ENCODE results near the gene SEMA3F.

SEMA3F gene

GRCh38 chr3:50134367-50134766, 20.8 kb upstream of the SEMA3F start:
- Histone ChIP-seq H3K4me1 (ENCODE audit: control insufficient read depth in 1 of 2, insufficient read depth in 2 of 2, low read length in 2 of 2) (peaks cover 0 to 3% of the 10 kb centered on the region in 2 donors), H3K36me3 (ENCODE audit: control insufficient read depth in 1 of 2, insufficient read depth in 2 of 2, low read length in 2 of 2) (no peaks in the 10 kb centered on the region), H3K9me3 (ENCODE audit: control insufficient read depth in 1 of 2, low read length in 2 of 2) (no peaks in the 10 kb centered on the region), H3K27ac (ENCODE audit: low read length) (no peak overlapping the region), H3K4me3 (ENCODE audit: low read depth in 1 of 2, low read length in 2 of 2) (no peak overlapping the region), H3K27me3 (ENCODE audit: low read depth, low read length) (no peaks in the 10 kb centered on the region)

DNA sequence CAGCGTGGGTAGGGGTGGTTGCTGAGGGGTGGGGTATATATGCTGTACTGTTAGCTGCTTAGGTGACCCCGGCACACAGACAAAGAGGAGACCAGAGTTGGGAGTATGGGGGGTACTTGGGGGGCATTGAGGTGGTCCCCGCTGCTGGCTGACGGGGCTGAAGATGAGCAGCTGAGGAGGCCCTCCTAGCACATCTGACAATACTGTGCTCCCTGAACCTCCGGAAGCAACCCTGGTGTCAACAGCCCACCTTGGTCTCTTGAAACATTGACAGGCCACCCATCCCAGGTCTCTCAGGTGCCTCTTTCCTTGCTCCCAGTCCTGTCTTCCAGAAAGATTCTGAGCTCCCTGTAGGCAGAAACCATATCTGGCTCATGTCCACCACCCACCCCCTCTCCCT, 19.2 kb upstream of the SEMA3F start:
- H3K4me1 ChIP-seq (ENCODE audit: control insufficient read depth in 1 of 2, insufficient read depth in 2 of 2, low read length in 2 of 2): peaks cover 0 to 3% of the 10 kb centered on the region in 2 donors
- H3K27ac ChIP-seq (ENCODE audit: low read length): no peak overlapping the region
- no peak overlapping the region for H3K4me3 ChIP-seq (ENCODE audit: low read depth in 1 of 2, low read length in 2 of 2)
- H3K27me3 ChIP-seq (ENCODE audit: low read depth, low read length): no peaks in the 10 kb centered on the region
- H3K36me3 ChIP-seq (ENCODE audit: control insufficient read depth in 1 of 2, insufficient read depth in 2 of 2, low read length in 2 of 2): no peaks in the 10 kb centered on the region
- H3K9me3 ChIP-seq (ENCODE audit: control insufficient read depth in 1 of 2, low read length in 2 of 2): no peaks in the 10 kb centered on the region

DNA sequence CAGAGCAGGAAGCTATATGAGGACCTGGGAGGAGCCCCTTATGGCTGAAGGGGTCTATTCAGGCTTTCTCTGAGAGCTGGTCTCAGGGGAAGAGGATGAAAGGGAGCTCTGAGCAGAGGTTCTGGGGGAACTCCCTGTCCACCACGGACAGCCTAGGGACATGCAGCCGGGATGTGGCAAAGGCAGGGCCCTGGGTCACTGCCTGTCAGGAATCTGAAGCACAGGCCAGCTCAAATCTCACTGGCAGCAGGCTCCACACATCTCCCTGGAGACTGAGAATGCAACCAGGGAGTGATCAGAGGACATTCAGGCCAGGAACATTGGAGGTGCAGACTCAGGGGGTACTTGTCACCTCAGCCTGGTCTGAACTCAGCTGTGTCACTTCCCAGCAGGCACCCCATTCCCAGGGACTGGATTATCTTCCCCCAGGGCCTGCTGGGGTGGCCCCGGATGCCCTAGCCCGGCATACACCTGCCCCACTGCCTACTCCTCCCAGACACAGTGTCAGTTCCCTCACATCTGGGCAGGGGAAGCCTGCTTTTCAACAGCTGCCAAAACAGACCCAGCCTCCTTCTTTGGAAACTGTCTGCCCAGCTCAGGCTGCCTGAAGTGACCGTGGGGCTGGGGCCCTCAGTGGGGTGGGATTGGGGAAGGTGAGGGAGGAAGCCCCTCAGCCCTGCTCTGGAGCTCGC, 18.3 kb upstream of the SEMA3F start:
- no peaks in the 10 kb centered on the region for H3K36me3 ChIP-seq (ENCODE audit: control insufficient read depth in 1 of 2, insufficient read depth in 2 of 2, low read length in 2 of 2)
- H3K9me3 ChIP-seq (ENCODE audit: control insufficient read depth in 1 of 2, low read length in 2 of 2): no peaks in the 10 kb centered on the region
- no peak overlapping the region for H3K27ac ChIP-seq (ENCODE audit: low read length)
- no peak overlapping the region for H3K4me3 ChIP-seq (ENCODE audit: low read depth in 1 of 2, low read length in 2 of 2)
- H3K27me3 ChIP-seq (ENCODE audit: low read depth, low read length): no peaks in the 10 kb centered on the region
- H3K4me1 ChIP-seq (ENCODE audit: control insufficient read depth in 1 of 2, insufficient read depth in 2 of 2, low read length in 2 of 2): peaks cover 0 to 3% of the 10 kb centered on the region in 2 donors

- Histone ChIP-seq H3K4me3 (ENCODE audit: low read depth in 1 of 2, low read length in 2 of 2) (no peak overlapping the region), H3K27ac (ENCODE audit: low read length) (no peak overlapping the region), H3K9me3 (ENCODE audit: control insufficient read depth in 1 of 2, low read length in 2 of 2) (no peaks in the 10 kb centered on the region)
These were observed 17.6 kb upstream of the SEMA3F start for GRCh38 chr3:50137531-50137930.

DNA sequence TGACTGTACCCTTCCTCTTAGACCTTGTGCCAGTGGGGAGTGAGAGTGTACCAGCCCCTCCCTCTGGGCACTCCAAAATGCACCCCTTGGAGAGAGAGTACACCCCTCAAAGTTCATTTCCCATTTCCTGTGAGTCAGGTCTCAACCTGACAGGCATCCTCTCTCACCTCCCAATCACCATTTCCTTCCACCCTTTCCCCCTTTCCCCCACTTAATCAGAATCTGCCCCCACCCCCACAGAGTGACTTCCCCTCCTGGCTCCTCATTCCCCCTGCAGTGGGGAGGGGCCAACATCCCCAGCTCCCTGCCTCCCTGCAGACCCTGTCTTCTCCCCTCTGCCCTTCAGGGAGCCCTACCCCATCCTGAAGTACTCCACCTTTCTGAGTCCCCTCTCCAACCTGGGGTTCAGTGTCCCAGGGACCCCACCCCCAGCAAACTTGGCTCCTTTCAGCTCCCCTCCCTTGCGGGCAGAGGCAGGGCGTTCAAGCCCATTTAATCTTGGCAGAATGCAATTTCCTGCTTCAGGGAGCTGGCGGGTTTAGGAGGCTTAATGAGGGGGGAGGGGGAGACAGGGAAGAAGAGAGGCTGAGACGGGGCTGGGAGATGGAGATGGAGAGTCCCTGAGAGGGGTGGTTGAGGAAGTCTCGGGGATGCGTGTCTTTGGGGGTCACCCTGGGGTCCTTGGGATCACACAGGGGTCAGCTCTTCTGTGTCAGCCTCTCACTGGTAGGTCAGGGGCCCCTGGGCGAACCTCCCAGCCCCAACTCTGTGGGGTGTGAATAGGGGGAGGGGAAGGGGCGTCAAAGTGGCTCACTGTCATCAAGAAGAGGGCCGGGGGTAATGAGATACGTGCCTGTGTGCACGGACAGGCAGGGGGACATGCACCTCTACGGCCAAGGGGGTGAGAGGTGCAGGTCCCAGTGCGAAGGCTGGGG, 16.6 kb upstream of the SEMA3F start:
- Histone ChIP-seq H3K27ac (ENCODE audit: low read length) (no peak overlapping the region), H3K9me3 (ENCODE audit: control insufficient read depth in 1 of 2, low read length in 2 of 2) (no peaks in the 10 kb centered on the region), H3K27me3 (ENCODE audit: low read depth, low read length) (no peaks in the 10 kb centered on the region), H3K4me3 (ENCODE audit: low read depth in 1 of 2, low read length in 2 of 2) (no peak overlapping the region), H3K4me1 (ENCODE audit: control insufficient read depth in 1 of 2, insufficient read depth in 2 of 2, low read length in 2 of 2) (peaks cover 0 to 3% of the 10 kb centered on the region in 2 donors), H3K36me3 (ENCODE audit: control insufficient read depth in 1 of 2, insufficient read depth in 2 of 2, low read length in 2 of 2) (no peaks in the 10 kb centered on the region)

More at GRCh38 chr3:50137531-50137930, 17.6 kb upstream of the SEMA3F start:
- Histone ChIP-seq H3K27me3 (ENCODE audit: low read depth, low read length) (no peaks in the 10 kb centered on the region), H3K36me3 (ENCODE audit: control insufficient read depth in 1 of 2, insufficient read depth in 2 of 2, low read length in 2 of 2) (no peaks in the 10 kb centered on the region), H3K4me1 (ENCODE audit: control insufficient read depth in 1 of 2, insufficient read depth in 2 of 2, low read length in 2 of 2) (peaks cover 0 to 3% of the 10 kb centered on the region in 2 donors)

DNA sequence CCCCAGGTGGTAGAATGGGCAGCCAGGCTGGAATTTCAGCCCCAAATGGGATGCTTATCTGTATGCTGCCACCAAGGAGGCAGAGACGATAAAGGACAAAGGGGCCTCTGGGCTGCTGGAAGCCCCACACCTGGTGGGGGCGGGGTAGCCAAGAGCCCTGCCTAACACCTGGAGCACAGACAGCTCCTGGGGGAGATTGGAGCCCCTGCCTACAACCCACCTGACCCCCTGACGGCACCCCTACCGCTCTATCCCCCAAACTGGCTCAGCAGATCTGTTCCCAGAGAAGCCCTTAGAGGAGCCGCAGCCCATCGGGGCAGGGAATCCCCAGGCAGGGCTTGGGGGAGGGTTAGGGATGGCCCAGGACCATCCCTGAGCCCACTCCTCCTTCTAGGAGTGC, 15.8 kb upstream of the SEMA3F start:
- H3K27ac ChIP-seq (ENCODE audit: low read length): no peak overlapping the region
- no peaks in the 10 kb centered on the region for H3K9me3 ChIP-seq (ENCODE audit: control insufficient read depth in 1 of 2, low read length in 2 of 2)
- H3K4me1 ChIP-seq (ENCODE audit: control insufficient read depth in 1 of 2, insufficient read depth in 2 of 2, low read length in 2 of 2): peaks cover 0 to 3% of the 10 kb centered on the region in 2 donors
- no peak overlapping the region for H3K4me3 ChIP-seq (ENCODE audit: low read depth in 1 of 2, low read length in 2 of 2)
- H3K27me3 ChIP-seq (ENCODE audit: low read depth, low read length): no peaks in the 10 kb centered on the region
- H3K36me3 ChIP-seq (ENCODE audit: control insufficient read depth in 1 of 2, insufficient read depth in 2 of 2, low read length in 2 of 2): no peaks in the 10 kb centered on the region

- H3K27ac ChIP-seq (ENCODE audit: low read length): no peak overlapping the region
- no peaks in the 10 kb centered on the region for H3K36me3 ChIP-seq (ENCODE audit: control insufficient read depth in 1 of 2, insufficient read depth in 2 of 2, low read length in 2 of 2)
- no peak overlapping the region for H3K4me3 ChIP-seq (ENCODE audit: low read depth in 1 of 2, low read length in 2 of 2)
- H3K27me3 ChIP-seq (ENCODE audit: low read depth, low read length): no peaks in the 10 kb centered on the region
- peaks cover 0 to 3% of the 10 kb centered on the region in 2 donors for H3K4me1 ChIP-seq (ENCODE audit: control insufficient read depth in 1 of 2, insufficient read depth in 2 of 2, low read length in 2 of 2)
- H3K9me3 ChIP-seq (ENCODE audit: control insufficient read depth in 1 of 2, low read length in 2 of 2): no peaks in the 10 kb centered on the region
These were observed 15.3 kb upstream of the SEMA3F start for GRCh38 chr3:50139718-50140423.

- Histone ChIP-seq H3K9me3 (ENCODE audit: control insufficient read depth in 1 of 2, low read length in 2 of 2) (no peaks in the 10 kb centered on the region), H3K36me3 (ENCODE audit: control insufficient read depth in 1 of 2, insufficient read depth in 2 of 2, low read length in 2 of 2) (no peaks in the 10 kb centered on the region), H3K27ac (ENCODE audit: low read length) (no peak overlapping the region), H3K4me1 (ENCODE audit: control insufficient read depth in 1 of 2, insufficient read depth in 2 of 2, low read length in 2 of 2) (peaks cover 0 to 3% of the 10 kb centered on the region in 2 donors), H3K27me3 (ENCODE audit: low read depth, low read length) (no peaks in the 10 kb centered on the region), H3K4me3 (ENCODE audit: low read depth in 1 of 2, low read length in 2 of 2) (no peak overlapping the region)
These were observed 14.1 kb upstream of the SEMA3F start for GRCh38 chr3:50140990-50141389.

- H3K27me3 ChIP-seq (ENCODE audit: low read depth, low read length): no peaks in the 10 kb centered on the region
- H3K27ac ChIP-seq (ENCODE audit: low read length): no peak overlapping the region
- H3K36me3 ChIP-seq (ENCODE audit: control insufficient read depth in 1 of 2, insufficient read depth in 2 of 2, low read length in 2 of 2): no peaks in the 10 kb centered on the region
- H3K9me3 ChIP-seq (ENCODE audit: control insufficient read depth in 1 of 2, low read length in 2 of 2): no peaks in the 10 kb centered on the region
- no peaks in the 10 kb centered on the region for H3K4me1 ChIP-seq (ENCODE audit: control insufficient read depth in 1 of 2, insufficient read depth in 2 of 2, low read length in 2 of 2)
- H3K4me3 ChIP-seq (ENCODE audit: low read depth in 1 of 2, low read length in 2 of 2): no peak overlapping the region
These were observed 8.7 kb upstream of the SEMA3F start for GRCh38 chr3:50146316-50146901.

DNA sequence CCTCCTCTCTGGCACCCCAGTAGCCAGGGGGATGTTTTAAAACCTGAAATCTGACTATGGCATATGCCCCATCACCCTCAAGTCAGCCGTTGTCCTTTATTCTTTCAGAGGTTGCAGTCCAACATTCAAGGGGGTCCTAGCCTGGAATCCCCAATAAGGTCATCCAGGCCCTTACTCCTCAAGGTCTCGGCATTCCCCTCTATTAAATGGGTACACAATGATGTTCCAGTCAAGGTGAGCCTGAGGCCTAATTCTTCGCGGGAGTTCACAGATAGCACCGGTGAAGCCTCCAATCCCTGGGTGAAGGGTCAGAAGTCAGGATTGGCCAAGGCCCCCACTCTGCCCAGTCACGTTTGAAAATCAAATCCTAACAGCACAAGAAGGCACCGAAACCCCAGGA, 8.1 kb upstream of the SEMA3F start:
- no peaks in the 10 kb centered on the region for H3K4me1 ChIP-seq (ENCODE audit: control insufficient read depth in 1 of 2, insufficient read depth in 2 of 2, low read length in 2 of 2)
- H3K36me3 ChIP-seq (ENCODE audit: control insufficient read depth in 1 of 2, insufficient read depth in 2 of 2, low read length in 2 of 2): no peaks in the 10 kb centered on the region
- H3K4me3 ChIP-seq (ENCODE audit: low read depth in 1 of 2, low read length in 2 of 2): no peak overlapping the region
- no peak overlapping the region for H3K27ac ChIP-seq (ENCODE audit: low read length)
- no peaks in the 10 kb centered on the region for H3K27me3 ChIP-seq (ENCODE audit: low read depth, low read length)
- H3K9me3 ChIP-seq (ENCODE audit: control insufficient read depth in 1 of 2, low read length in 2 of 2): no peaks in the 10 kb centered on the region

DNA sequence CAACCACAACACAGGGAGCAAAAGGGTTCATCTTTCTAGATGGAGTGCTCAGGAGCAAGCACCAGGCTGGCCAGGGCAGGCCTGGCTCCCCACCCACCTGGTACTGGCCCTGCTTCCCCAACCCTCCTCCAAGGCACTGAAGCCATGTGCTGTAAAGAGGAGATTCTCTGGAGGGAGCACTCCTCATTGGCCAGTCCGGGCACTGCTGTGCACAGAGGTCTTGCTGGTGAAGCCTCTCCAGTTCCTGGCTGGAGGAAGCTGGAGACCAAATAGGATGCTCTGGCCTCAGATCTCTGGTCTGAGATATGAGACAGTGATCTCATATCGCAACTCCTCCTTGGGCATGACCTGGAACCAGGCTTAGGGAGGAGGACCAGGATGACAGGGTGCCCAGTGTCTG, 7.7 kb upstream of the SEMA3F start:
- no peak overlapping the region for H3K27ac ChIP-seq (ENCODE audit: low read length)
- H3K27me3 ChIP-seq (ENCODE audit: low read depth, low read length): no peaks in the 10 kb centered on the region
- H3K36me3 ChIP-seq (ENCODE audit: control insufficient read depth in 1 of 2, insufficient read depth in 2 of 2, low read length in 2 of 2): no peaks in the 10 kb centered on the region

More for the DNA sequence above, 7.7 kb upstream of the SEMA3F start:
- Histone ChIP-seq H3K4me1 (ENCODE audit: control insufficient read depth in 1 of 2, insufficient read depth in 2 of 2, low read length in 2 of 2) (no peaks in the 10 kb centered on the region), H3K4me3 (ENCODE audit: low read depth in 1 of 2, low read length in 2 of 2) (no peak overlapping the region), H3K9me3 (ENCODE audit: control insufficient read depth in 1 of 2, low read length in 2 of 2) (no peaks in the 10 kb centered on the region)

Measured in muscle layer of duodenum (tissue), 2 donors.